Duodenal mucosa (tissue), 2 donors: ENCODE data around the gene ITGA11.

ENCODE experiments used
- H3K27ac ChIP-seq: one replicate; pipeline ENCODE4 v1.7.0; 2013; ENCODE audit warnings: low read depth, low read length
- H3K27me3 ChIP-seq, 2 donors: one replicate each; pipeline ENCODE4 v1.7.0; 2013; ENCODE audit warnings: low read length in 2 of 2, control low read depth in 1 of 2; ENCODE audit not compliant: insufficient read depth in 2 of 2, control insufficient read depth in 1 of 2
- H3K36me3 ChIP-seq, 2 donors: one replicate each; pipeline ENCODE4 v1.7.0; 2013; ENCODE audit warnings: low read length in 2 of 2, control low read depth in 1 of 2; ENCODE audit not compliant: insufficient read depth in 2 of 2, control insufficient read depth in 1 of 2
- H3K4me1 ChIP-seq, 2 donors: one replicate each; pipeline ENCODE4 v1.7.0; 2013; ENCODE audit warnings: low read length in 2 of 2, control low read depth in 1 of 2; ENCODE audit not compliant: insufficient read depth in 2 of 2, control insufficient read depth in 1 of 2
- H3K4me3 ChIP-seq, 2 donors: one replicate each; pipeline ENCODE4 v1.7.0; 2013; ENCODE audit warnings: low read length in 2 of 2, low read depth in 1 of 2
- H3K9ac ChIP-seq, 2 donors: one replicate each; pipeline ENCODE4 v1.7.0; 2013; ENCODE audit warnings: low read length in 2 of 2, low read depth in 1 of 2
- H3K9me3 ChIP-seq, 2 donors: one replicate each; pipeline ENCODE4 v1.7.0; 2013; ENCODE audit warnings: low read length in 2 of 2, control low read depth in 1 of 2; ENCODE audit not compliant: control insufficient read depth in 1 of 2

Gene ITGA11

GRCh38 chr15:68284616-68285258 is 147.2 kb downstream of the ITGA11 start:
- Histone ChIP-seq H3K9ac (no peak overlapping the region), H3K9me3 (peaks cover 0 to 3% of the 10 kb centered on the region in 2 donors), H3K27me3 (no peaks in the 10 kb centered on the region), H3K4me1 (peaks cover 26 to 40% of the 10 kb centered on the region in 2 donors), H3K36me3 (peaks cover 2 to 21% of the 10 kb centered on the region in 2 donors), H3K4me3 (no peak overlapping the region), H3K27ac (no peak overlapping the region)

DNA sequence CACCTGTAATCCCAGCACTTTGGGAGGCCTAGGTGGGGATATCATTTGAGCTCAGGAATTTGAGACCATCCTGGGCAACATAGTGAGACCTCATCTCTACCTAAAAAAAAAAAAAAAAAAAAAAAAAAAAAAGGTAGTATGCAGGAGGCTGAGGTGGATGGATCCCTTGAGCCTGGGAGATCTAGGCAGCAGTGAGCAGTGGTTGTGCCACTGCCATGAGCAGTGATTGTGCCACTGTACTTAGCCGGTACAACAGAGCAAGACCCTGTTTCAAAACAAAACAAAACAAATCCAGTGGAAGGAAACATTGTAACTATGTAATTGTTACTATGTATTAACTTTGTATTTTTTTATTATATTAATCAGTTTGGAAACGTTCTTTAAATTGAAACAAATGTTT is 148.6 kb downstream of the ITGA11 start:
- no peaks in the 10 kb centered on the region for H3K27me3 ChIP-seq
- peaks cover 0 to 3% of the 10 kb centered on the region in 2 donors for H3K9me3 ChIP-seq
- peaks cover 0 to 14% of the 10 kb centered on the region in 2 donors for H3K36me3 ChIP-seq
- peaks cover 36 to 48% of the 10 kb centered on the region in 2 donors for H3K4me1 ChIP-seq
- H3K4me3 ChIP-seq, result no peak overlapping the region
- no peak overlapping the region for H3K9ac ChIP-seq
- H3K27ac ChIP-seq, result no peak overlapping the region

- Histone ChIP-seq H3K9me3 (peaks cover 0 to 3% of the 10 kb centered on the region in 2 donors), H3K4me1 (peaks cover 42 to 54% of the 10 kb centered on the region in 2 donors), H3K27me3 (no peaks in the 10 kb centered on the region), H3K9ac (peak overlapping the region in 1 of 2 donors; percentile 93), H3K27ac (no peak overlapping the region), H3K36me3 (peaks cover 0 to 14% of the 10 kb centered on the region in 2 donors), H3K4me3 (peak overlapping the region; percentile 95 to 96)
Measured at GRCh38 chr15:68281008-68281407, 151.0 kb downstream of the ITGA11 start.

DNA sequence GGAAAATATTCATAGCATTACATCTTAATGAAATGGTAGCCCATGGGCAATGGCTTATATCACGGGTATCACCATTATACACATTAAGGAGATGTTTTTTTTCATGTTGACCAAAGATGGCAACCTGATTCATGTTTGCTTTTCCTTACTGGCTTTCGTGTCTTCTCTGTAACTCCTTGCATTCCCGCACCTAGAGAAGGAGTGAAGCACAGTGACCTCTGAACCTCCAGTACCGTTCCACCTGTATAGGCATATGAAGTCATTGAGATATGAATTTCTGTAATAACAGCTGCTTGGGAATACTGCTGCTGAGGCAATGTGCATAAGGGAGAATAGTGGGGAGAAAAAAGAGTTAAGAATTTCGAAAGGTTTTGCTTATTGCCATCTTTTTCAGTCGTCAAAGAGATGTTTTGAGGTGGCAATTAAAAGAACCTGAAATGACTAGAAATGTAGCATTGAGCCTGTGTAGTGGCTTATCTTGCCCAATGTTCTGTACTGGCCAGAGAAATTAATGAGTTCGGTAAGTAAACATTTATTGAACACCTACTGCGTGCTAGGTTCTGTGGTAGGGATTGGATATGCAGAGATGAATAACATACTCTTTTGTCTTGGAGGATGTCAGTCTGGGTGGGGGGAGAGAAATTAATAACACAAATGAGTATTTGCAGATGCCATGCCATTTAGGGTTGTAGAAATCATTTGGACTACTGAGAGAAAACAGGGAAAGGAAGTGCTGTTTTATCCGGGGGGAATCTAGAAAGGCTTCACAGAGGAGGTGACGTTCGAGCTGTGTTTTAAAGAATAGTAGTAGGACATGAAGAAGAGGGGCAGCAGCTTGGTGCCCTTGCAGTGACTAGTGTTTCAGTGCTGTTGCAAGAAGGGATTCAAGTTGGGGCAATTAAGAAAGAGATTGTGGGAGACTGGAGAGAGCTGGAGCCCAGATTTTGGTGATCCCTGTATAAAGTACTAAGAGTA is 151.9 kb downstream of the ITGA11 start:
- Histone ChIP-seq H3K4me1 (peaks cover 36 to 47% of the 10 kb centered on the region in 2 donors), H3K27me3 (no peaks in the 10 kb centered on the region), H3K9me3 (peaks cover 0 to 3% of the 10 kb centered on the region in 2 donors), H3K36me3 (peaks cover 0 to 10% of the 10 kb centered on the region in 2 donors), H3K4me3 (peak overlapping the region; percentile 95 to 96), H3K9ac (peak overlapping the region; percentile 23 to 93), H3K27ac (no peak overlapping the region)

DNA sequence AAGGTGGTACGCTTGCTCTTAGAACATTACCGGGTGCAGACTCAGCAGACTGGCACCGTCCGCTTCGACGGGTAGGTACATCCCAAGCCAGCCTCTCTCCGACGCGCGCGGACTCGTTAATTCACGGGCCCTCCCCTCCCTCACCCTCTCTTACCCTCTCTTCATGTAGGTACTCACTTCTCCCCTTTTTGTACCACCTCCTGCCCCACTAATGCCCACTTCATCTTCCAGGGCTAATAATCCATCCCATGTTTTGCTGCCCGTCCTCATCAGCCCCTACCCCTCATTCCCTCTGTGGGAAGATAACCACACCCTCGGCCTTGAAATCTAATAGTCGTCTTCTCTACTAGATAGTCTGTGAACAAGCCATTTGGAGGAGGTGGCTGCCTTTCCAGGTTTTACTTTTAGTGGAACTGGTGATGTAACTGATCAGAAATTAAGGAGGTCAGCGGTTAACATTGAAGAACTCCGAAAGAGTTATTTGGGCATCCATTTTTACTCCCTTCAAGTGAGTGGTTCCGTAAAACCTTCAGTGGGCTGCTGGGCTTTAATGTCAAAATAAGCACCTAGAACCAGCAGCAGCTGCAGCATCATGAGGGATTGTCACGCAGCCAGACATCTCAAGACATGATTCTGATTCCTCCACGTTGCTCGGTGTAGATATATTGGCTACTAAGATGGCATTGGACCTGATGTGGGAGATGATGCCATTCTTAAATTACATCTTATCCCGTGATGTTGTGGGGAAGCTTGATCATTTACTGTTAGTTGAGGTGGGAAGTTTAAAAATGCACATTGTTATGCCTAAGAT is 153.2 kb downstream of the ITGA11 start:
- H3K9me3 ChIP-seq, result no peaks in the 10 kb centered on the region
- H3K27me3 ChIP-seq, result no peaks in the 10 kb centered on the region
- peak overlapping the region; percentile 98 for H3K27ac ChIP-seq
- H3K36me3 ChIP-seq, result no peaks in the 10 kb centered on the region
- H3K4me3 ChIP-seq, result peak overlapping the region; percentile 95 to 96
- peaks cover 36 to 54% of the 10 kb centered on the region in 2 donors for H3K4me1 ChIP-seq
- peak overlapping the region; percentile 93 to 99 for H3K9ac ChIP-seq

DNA sequence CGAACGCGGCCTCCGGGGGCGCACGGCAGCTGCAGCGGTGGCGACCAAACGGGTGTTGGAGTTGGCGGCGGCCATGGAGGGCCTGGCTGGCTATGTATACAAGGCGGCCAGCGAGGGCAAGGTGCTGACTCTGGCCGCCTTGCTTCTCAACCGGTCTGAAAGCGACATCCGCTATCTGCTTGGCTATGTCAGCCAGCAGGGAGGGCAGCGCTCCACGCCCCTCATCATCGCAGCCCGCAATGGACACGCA is 153.7 kb downstream of the ITGA11 start:
- peak overlapping the region; percentile 98 for H3K27ac ChIP-seq
- no peaks in the 10 kb centered on the region for H3K27me3 ChIP-seq
- peaks cover 36 to 55% of the 10 kb centered on the region in 2 donors for H3K4me1 ChIP-seq
- H3K9ac ChIP-seq, result peak overlapping the region; percentile 93 to 99
- no peaks in the 10 kb centered on the region for H3K36me3 ChIP-seq
- H3K4me3 ChIP-seq, result peak overlapping the region; percentile 95 to 96
- no peaks in the 10 kb centered on the region for H3K9me3 ChIP-seq

DNA sequence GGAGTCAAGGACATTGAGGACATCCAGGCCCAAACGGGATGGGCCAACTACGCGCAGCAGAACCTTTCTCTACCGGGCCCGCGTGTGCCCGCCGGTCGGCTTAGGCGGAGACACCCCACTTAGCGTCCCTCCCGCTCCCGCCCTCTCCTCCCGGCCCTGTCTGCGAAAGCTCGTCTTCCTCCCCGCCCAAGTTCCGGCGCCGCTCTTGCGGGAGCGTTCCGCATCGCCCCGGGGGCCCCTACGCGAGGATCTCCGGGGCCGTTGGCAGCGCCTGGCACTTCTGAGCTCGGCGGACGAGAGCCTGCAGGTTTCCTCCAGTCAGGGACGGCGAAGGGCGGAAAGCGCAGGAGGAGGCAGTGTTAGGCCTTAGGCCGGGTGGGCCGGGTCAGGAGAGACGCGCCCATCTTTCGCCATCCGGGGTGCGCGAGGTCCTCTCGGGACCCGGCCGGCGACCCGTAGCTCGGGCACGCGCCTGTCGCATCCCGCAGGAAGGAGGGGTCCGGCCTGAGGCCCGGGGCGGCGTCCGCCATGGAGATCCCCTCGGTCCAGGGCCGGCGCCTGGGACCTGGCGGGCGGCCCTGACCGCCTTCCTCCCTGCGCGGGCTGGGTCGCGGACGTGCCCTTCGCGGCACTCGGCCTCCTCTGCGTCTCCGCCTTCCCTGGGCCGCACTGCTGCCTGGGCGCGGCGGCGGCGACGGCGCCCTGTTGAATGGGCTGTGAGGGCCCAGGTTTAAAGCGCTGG is 154.2 kb downstream of the ITGA11 start, which contains the start of gene FEM1B:
Gene FEM1B (plus strand): TSS at position 143 of the 742 bp plus-strand sequence. CDS start 673 bp downstream, outside the sequence.
- H3K27ac ChIP-seq, result peak within 1 kb of the TSS; percentile 98
- no peaks in the 10 kb centered on the region for H3K36me3 ChIP-seq
- H3K27me3 ChIP-seq, result no peaks in the 10 kb centered on the region
- peak within 1 kb of the TSS; percentile 95 to 96 for H3K4me3 ChIP-seq
- peak within 1 kb of the TSS; percentile 93 to 99 for H3K9ac ChIP-seq
- H3K4me1 ChIP-seq, result peaks cover 36 to 52% of the 10 kb centered on the region in 2 donors
- H3K9me3 ChIP-seq, result no peaks in the 10 kb centered on the region

GRCh38 chr15:68277131-68277602 is 154.8 kb downstream of the ITGA11 start:
- Histone ChIP-seq H3K9me3 (no peaks in the 10 kb centered on the region), H3K4me3 (peak overlapping the region; percentile 95 to 96), H3K9ac (peak overlapping the region; percentile 93 to 99), H3K4me1 (peaks cover 36 to 47% of the 10 kb centered on the region in 2 donors), H3K27ac (peak overlapping the region; percentile 98), H3K27me3 (no peaks in the 10 kb centered on the region), H3K36me3 (no peaks in the 10 kb centered on the region)

- Histone ChIP-seq H3K36me3 (no peaks in the 10 kb centered on the region), H3K4me3 (peak overlapping the region; percentile 95 to 96), H3K9me3 (no peaks in the 10 kb centered on the region), H3K4me1 (peaks cover 36 to 42% of the 10 kb centered on the region in 2 donors), H3K27me3 (no peaks in the 10 kb centered on the region), H3K27ac (peak overlapping the region; percentile 98), H3K9ac (peak overlapping the region; percentile 93 to 99)
Measured at GRCh38 chr15:68276668-68277067, 155.3 kb downstream of the ITGA11 start.
